RWPE2 (cell line): ENCODE measurements around the gene CFAP46.
A peak's percentile ranks its signal among the peaks of the same experiment; 100 is the strongest.

Experiments
- ATAC-seq: fragments of 200-7000 bp; cut with Tn5 transposase; 3 replicates; pipeline ENCODE4 v1.9.1; 2021; ENCODE audit warnings: low read depth
- DNase-seq: peaks from one replicate; pipeline ENCODE4 v3.0.0-alpha.2; 2020; ENCODE audit warnings: low spot score
- H3K27ac ChIP-seq: fragments of 450-650 bp; 2 replicates; pipeline ENCODE4 v1.5.1; 2017; ENCODE audit warnings: mild to moderate bottlenecking; ENCODE audit not compliant: poor library complexity, severe bottlenecking
- H3K27me3 ChIP-seq: fragments of 250-450 bp; sonication (Bioruptor Pico); 2 replicates; pipeline ENCODE4 v1.5.1; 2021; ENCODE audit warnings: mild to moderate bottlenecking, moderate library complexity; ENCODE audit not compliant: insufficient read depth, poor library complexity, severe bottlenecking
- H3K36me3 ChIP-seq: fragments of 250-450 bp; sonication (Bioruptor Pico); 2 replicates; pipeline ENCODE4 v1.5.1; 2020; ENCODE audit warnings: low read depth, mild to moderate bottlenecking, moderate library complexity
- H3K4me1 ChIP-seq: fragments of 250-450 bp; sonication (Bioruptor Pico); 2 replicates; pipeline ENCODE4 v1.5.1; 2021; ENCODE audit warnings: mild to moderate bottlenecking, moderate library complexity; ENCODE audit not compliant: insufficient read depth, poor library complexity, severe bottlenecking
- H3K4me3 ChIP-seq: fragments of 250-450 bp; sonication (Bioruptor Pico); 2 replicates; pipeline ENCODE4 v1.5.1; 2021; ENCODE audit warnings: mild to moderate bottlenecking, moderate library complexity; ENCODE audit not compliant: severe bottlenecking
- H3K9me3 ChIP-seq: fragments of 250-450 bp; sonication (Bioruptor Pico); 2 replicates; pipeline ENCODE4 v1.5.1; 2021; ENCODE audit warnings: mild to moderate bottlenecking, moderate library complexity; ENCODE audit not compliant: severe bottlenecking
- TF ChIP-seq, protein P1 (sequence below): fragments of 450-650 bp; IDR thresholded peaks from one replicate; pipeline ENCODE4 v1.5.1; 2017; ENCODE audit warnings: mild to moderate bottlenecking, moderate library complexity; ENCODE audit not compliant: poor library complexity, severe bottlenecking

The CFAP46 gene

DNA sequence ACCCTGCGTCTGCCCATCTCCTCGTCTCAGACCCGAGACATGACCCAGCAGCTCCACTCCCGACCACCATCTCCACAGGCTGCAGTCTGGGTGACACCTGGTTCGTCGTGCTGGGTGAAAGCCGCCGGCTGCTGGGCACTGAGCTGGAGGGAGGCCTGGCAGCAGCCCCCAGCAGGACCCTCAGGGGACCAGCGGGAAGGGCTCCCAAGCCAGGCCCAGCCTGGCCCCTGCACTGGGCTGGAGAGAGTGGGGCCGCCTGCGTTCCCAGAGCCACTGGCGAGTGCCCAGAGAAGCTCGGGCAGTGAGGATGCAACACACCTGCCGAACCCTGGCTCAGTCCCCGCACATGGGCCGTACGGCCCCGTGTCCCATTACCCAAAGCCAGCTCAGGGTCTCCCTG, 21.3 kb downstream of the CFAP46 start:
- ATAC-seq, result no peak
- no peak overlapping the region for H3K4me3 ChIP-seq
- H3K27ac ChIP-seq, result no peak overlapping the region
- H3K9me3 ChIP-seq, result no peaks in the 10 kb centered on the region
- DNase-seq, result no peak
- TF ChIP-seq, protein P1, sequence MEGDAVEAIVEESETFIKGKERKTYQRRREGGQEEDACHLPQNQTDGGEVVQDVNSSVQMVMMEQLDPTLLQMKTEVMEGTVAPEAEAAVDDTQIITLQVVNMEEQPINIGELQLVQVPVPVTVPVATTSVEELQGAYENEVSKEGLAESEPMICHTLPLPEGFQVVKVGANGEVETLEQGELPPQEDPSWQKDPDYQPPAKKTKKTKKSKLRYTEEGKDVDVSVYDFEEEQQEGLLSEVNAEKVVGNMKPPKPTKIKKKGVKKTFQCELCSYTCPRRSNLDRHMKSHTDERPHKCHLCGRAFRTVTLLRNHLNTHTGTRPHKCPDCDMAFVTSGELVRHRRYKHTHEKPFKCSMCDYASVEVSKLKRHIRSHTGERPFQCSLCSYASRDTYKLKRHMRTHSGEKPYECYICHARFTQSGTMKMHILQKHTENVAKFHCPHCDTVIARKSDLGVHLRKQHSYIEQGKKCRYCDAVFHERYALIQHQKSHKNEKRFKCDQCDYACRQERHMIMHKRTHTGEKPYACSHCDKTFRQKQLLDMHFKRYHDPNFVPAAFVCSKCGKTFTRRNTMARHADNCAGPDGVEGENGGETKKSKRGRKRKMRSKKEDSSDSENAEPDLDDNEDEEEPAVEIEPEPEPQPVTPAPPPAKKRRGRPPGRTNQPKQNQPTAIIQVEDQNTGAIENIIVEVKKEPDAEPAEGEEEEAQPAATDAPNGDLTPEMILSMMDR, result no peak
- no peaks in the 10 kb centered on the region for H3K4me1 ChIP-seq
- no peaks in the 10 kb centered on the region for H3K27me3 ChIP-seq
- H3K36me3 ChIP-seq, result no peaks in the 10 kb centered on the region

DNA sequence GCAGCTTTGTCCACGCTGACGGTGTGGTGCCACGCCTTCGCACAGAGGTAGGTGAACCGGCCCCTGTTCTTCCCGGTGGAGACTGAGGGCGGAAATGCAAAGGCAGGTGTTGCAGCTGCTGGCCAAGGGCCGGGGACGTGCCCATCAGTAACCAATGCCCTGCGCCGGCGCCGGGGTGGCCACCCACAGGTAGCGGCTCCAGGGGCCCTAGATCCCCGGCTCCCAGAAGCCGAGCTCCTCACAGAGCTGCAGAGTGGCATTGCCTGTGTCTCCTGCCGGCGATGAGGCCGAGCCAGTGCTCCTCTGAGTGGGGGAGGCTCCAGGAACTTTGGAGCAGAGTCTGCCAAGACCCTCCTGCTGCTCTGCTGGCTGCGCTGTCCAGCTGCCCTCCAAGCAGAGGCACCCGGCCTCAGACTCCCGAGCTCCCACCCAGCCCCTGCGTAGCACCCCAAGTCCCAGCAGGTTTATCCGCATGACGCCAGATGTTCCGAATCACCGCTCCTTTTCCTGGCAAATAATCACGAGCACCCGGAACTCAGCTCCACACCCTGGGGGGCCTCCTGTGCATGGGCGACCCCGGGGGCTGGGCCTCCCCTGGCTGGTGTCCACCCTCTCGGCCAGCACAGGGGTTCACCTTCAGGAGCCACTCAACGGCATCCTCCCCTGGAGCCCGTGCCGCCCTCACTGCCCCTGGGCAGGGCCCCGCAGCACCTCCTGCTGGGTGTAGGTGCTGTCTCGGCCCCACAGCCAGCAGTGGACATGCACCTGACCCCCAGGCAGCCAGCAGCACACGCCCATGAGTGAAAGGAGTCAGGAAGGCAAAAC, 22.1 kb downstream of the CFAP46 start:
- no peak for ATAC-seq
- no peaks in the 10 kb centered on the region for H3K27me3 ChIP-seq

DNA sequence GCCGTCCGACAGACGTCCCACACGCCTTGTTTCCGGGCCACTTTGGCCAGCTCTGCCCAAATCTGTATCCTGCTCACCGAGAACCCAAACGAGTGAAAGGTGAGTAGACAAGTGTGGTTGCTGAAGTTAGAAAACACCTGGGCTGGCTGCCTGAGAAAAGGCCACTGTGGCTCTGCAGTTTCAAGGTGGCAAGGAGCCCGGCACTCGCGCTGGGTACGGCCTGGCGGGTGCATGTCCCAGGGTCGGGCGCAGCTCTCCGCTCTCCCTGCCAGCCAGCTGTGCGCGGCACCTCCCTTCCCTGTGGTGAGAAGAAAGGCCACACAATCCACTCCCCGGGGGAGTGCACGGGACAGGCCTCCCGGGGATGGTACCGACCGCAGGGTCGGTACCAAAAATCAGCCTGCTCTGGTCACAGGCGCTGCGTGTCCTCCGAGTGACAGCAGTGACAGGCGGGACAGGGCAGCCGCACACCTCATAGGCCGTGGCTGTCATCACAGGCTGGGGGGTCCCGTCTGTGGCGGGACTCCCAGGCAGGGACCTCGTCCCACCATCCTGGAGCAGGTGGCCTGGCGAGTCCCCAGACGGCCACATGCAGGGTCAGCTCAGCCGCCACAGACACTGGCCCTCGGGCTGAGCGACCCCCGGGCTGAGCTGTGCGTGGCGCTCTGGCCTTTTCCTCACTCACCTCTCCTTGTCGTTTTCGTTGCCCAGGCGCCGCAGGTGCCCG, 22.8 kb downstream of the CFAP46 start:
- Histone ChIP-seq H3K4me3 (no peak overlapping the region), H3K27ac (no peak overlapping the region), H3K36me3 (no peaks in the 10 kb centered on the region), H3K4me1 (no peaks in the 10 kb centered on the region), H3K27me3 (no peaks in the 10 kb centered on the region), H3K9me3 (no peaks in the 10 kb centered on the region)
- DNase-seq (peak; percentile 44), ATAC-seq (no peak)
- TF ChIP-seq, protein P1, result no peak

More for the DNA sequence above, 22.1 kb downstream of the CFAP46 start:
- no peaks in the 10 kb centered on the region for H3K4me1 ChIP-seq
- no peaks in the 10 kb centered on the region for H3K36me3 ChIP-seq
- peak; percentile 48 for DNase-seq
- no peak overlapping the region for H3K4me3 ChIP-seq
- no peaks in the 10 kb centered on the region for H3K9me3 ChIP-seq
- no peak overlapping the region for H3K27ac ChIP-seq
- TF ChIP-seq, protein P1, result no peak

DNA sequence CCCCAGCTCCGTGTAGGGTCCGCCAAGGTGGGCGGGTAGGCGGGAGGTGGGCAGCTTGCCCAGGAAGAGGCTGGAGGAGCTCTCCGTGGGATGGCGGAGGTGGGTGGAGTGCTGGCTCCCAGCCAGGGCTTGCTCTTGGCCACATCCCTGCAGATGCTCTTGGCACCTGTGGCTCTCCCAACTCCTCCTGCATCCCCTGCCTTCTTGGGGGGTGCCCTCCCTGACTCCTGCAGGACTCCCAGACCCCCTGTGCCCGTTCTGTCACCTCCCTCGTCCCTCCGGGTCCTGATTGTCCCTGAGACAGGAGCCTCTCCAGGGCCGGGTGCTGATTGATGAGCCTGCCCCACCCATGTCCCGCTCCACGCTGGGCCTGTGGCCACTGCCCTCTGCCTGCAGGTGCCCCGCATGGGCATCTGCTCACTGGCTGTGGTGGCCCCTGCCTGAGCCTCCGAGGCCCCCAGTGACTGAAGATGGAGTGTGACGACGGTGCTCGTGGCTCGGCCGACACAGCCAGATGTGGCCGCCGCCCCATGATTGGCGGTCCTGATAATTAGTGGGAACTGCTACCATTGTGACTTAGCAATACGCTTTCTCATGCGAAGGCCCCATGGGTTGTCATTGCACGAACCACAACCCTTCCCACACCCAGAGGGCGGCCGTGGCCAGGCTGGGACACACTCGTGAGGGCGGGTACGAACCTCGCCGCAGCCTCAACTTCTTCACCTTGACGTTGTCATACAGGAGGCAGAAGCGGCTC, 23.6 kb downstream of the CFAP46 start:
- ATAC-seq (no peak), DNase-seq (peak; percentile 58)
- Histone ChIP-seq H3K4me3 (no peak overlapping the region), H3K27me3 (no peaks in the 10 kb centered on the region), H3K4me1 (no peaks in the 10 kb centered on the region), H3K36me3 (no peaks in the 10 kb centered on the region), H3K27ac (no peak overlapping the region), H3K9me3 (no peaks in the 10 kb centered on the region)
- TF ChIP-seq, protein P1, result no peak
